ENCODE results near the gene IL7R.

GRCh38 chr5:35826056-35826455 lies 30.6 kb upstream of the IL7R start:
- TF ChIP-seq CTCF (IDR thresholded peaks at IDR 0.05) (no peak), POLR2A (IDR thresholded peaks at IDR 0.05) (no peak)

Measured in right lobe of liver (tissue), 4 donors.